Activated CD4-positive, alpha-beta T cell treated with anti-CD3 and anti-CD28 coated beads for 48 hours (primary cell): Measurements from ENCODE around the gene FNBP1.
A peak's percentile ranks its signal among the peaks of the same experiment; 100 is the strongest.
"Not testable (repeated sequence)": the region's sequence is repeated elsewhere in the genome, so short reads cannot be mapped to it uniquely, and the experiment has no call there.

Experiments
- DNase-seq: peaks from one replicate; pipeline ENCODE4 v3.0.0-alpha.2; 2020

The FNBP1 gene

DNA sequence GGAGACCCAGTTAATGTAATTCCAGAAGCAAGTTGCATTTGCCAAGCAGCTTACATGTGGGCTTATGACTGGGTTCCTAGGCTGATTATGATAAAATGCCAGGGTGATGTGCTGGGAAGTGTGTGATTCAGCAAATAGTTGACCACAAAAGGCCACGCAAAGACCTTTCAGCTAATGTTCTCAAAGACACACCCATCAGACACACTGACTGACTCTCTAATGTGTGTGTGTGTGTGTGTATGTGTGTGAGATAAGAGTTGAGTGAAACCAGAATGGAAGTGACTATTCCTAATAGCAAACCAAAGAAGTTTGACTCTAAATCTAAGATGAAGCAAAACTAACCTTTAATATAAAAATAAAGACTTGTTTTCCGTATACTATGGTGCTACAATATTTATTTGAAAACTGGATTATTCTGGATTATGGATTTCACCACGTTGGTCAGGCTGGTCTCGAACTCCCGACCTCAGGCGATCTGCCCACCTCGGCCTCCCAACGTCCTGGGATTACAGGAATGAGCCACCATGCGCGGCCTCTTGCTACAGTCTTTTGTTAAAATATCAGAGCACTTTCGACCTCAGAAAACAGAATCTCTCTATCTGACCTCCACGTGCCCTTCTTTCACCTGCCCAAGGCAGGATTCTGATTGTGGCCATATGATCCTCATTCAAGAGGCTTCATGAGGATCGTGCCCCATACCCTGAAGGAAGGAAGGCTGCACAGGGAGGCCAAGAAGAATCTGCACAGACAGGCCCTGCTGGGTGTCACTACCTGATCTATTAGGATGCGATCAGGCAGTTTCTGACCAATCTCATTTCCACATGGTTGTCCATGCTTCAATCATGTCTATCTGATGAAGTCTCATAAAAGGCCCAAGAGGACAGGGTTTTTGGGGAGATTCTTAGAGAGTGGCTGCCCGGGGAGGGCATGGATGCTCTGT, 132.1 kb downstream of the FNBP1 start:
- no peak for DNase-seq

DNA sequence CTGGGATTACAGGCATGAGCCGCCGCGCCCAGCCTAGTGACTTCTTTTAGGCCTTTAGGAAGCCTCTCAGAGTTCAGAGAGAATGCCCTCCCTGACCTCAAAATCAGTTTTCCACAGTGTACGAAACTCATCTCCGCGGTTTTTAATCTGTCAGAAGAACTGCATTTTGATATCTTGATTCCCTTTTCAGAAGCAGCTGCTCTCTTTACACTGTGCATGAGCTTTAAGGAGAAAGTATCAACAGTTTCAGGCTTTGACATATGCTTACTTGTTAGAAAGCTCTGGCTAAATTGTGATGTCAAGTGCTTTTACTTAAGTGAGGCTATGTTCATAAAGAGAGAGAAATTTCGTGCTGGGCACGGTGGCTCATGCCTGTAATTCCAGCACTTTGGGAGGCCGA, 133.1 kb downstream of the FNBP1 start:
- DNase-seq, result no peak

DNA sequence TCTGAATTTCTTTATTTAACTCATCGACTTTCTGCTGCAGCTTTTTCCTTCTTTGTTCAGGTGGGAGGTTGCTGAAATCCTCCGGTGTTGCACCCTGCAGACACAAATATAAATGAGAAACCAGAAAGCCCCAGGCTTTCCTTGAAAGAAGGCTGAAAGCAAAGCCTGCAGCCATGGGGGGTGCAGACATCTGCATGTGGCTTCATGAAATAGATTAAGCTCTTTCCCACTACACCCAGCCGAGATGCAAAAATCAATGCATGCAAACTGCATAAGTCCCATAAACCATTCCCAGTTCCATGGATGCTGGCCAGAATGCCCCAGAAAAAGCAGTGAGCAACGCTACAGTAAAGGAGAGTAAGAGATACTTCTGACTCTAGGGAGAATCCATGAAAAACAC, 134.1 kb downstream of the FNBP1 start:
- no peak for DNase-seq

DNA sequence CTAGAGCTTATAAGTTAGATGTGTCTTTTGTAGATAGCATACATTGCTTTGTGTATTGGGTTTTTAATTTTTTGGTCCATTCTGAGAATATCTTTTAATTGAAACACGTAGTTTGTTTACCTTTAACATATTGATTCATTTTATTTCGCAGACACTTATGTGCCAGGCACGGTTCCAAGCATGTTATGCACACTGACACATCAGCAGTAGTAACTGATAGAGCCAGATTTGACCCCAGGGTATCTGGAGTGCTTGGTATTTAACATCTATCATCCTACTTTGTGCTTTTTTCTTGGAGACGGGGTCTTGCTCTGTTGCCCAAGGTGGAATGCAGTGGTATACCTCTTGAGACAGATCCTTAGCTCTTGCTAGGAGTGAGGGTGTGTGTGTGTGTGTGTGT, 135.8 kb downstream of the FNBP1 start:
- DNase-seq, result no peak

DNA sequence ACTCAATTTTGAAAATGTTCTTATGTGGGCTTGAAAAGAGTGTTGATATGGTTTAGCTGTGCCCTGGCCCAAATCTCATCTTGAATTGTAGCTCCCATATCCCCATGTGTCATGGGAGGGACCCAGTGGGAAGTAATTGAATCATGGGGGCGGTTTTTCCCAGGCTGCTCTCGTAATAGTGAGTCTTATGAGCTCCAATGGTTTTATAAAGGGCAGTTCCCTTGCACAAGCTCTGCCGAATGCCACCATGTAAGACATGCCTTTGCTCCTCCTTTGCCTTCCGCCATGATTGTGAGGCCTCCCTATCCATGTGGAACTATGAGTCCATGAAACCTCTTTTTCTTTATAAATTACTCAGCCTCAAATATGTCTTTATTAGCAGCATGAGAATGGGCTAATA, 136.7 kb downstream of the FNBP1 start:
- DNase-seq, result no peak

DNA sequence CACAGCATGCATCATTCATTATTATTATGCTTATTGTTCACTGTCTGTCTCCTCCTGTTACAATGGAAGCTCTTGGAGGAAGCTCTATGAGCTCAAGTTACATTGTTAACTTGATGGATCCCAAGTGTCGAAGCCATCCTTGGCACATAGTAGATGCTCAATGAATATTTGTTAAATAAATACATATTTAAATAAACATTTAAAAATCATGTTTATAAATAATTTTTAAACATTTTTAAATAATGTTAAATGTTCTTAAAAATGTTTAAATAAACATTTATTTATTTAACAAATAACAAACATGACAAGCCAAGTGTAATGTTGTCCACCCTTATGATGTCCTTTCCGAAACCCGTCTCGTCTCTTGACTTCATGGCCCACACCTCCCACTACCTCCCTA, 138.3 kb downstream of the FNBP1 start:
- no peak for DNase-seq

DNA sequence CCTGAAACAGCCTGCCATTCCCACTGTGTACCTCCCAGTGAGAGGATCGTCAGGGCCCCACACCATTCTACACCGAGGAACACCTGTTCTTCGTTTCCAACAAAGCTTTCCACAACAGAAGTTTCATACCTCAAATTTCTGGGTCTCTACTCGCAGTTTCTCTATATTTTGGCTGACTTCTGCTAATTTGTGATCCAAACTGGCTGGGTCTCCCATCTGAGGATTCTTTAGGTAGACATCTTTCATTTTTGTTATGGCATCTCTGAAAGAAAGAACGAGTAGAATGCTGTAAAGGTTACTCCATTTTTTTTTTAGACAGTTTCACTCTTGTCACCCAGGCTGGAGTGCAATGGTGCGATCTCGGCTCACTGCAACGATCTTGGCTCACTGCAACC, 140.3 kb downstream of the FNBP1 start:
- DNase-seq, result no peak

DNA sequence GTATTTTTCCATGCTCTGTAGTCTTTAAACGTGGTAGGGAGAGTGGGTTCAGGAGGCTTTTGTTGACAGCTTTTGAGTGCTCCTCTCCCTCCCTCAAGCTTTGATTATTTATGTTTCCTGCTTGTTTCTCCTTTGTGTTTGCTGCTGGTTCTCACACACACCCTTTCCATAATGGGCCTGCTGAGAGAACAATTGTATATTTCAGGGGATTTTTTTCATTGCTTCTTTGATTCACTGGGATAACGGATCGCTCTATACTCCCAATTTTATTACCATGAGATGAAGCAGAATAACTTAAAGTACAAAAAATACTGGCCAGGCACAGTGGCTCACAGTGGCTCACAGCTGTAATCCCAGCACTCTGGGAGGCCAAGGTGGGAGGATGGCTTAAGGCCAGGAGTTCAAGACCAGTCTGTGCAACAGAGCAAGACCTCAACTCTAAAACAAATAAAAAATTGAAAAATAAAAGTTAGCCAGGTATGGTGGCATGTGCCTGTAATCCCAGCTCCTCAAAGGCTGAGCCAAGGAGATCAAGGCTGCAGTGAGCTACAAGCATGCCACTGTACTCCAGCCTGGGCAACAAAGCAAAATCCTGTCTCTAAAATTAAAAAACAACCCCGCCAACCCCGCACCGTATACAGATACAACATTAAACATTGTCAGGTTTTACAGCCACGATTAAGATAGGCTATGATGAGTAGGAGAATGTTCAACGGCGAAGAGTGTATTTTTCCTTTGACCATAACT, 140.8 kb downstream of the FNBP1 start:
- no peak for DNase-seq

DNA sequence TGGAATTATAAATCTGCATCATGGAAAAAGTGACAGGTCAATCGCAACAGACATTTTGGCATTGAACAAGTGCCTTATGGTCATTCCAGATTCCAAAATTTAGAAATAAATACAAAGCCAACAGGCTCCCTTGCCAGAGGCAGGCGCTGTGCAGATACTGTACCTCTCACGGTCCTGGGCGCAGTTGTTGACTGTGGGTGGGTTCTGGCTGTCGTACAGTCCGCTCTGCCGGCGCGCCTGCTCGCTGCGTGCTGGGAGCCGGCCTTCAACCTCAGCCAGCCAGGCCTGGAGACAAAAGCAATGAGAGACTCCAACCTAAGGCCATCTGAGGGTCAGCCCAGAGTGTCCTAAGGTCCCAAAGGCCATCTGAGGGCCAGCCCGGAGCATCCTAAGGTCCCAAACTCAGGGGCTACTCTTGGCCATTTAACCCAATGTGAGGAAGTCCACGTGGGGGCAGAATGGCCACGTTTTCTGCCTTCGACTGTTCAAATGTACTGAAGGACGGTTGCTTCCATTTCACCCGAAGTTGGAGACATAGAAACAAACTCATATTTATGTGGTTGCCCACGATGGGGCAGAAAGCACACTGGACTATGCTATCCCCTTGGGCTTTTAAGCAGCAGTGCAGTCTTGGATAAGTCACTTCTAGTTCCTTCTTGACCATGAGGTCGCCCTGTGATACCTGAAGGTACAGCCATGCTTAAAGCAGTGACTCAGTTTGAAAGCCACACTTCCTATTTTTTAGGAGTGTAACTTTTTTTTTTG, 142.5 kb downstream of the FNBP1 start:
- DNase-seq, result no peak

DNA sequence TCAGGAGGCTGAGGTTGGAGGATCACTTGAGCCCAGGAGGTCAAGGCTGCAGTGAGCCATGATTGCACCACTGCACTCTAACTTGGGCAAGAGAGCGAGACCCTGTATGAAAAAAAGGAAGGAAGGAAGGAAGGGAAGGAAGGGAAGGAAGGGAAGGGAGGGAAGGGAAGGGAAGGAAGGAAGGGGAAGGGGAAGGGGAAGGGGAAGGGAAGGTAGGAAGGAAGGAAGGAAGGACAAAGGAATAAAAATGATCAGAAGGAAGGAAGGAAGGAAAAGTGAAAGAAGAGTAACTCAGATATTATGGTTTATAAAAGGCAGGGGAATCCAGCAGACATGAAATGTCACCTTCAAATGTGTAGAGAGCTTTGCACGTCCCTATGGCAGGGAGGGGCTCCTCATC, 143.4 kb downstream of the FNBP1 start:
- DNase-seq, result no peak

DNA sequence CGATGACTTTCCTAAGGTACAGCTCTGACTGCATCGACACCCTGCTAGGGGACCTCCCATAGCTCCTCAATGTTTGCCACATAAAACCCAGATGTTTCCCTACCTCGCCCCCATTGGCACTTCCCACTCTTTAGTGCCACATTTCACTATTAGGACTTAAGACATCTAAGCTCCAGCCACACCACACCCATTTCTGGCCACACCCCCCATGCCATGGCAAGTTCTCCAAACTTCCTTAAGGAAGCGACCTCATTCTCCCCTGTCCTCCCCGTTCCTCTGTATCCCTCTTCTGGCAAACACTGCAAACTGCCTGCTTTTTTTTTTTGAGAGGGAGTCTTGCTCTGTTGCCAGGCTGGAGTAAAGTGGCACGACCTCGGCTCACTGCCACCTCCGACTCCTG, 144.8 kb downstream of the FNBP1 start:
- no peak for DNase-seq

DNA sequence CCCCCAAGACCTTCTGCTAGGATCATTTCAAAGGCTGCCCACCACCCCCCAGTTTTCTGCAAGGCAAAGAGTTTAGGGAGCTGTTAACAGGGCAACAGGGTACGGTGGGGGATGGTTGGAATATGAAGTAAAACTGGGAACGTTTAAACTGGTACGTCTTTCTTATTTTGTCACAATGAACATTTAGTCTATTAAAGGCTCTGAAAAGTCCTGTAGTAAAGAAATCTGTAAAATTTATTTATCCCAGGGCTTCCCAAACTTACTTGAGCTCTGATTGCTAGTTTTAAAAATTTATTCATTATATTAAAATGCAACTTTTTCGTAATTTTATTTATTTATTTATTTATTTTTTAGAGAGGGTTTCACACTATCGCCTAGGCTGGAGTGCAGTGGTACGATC, 145.7 kb downstream of the FNBP1 start:
- DNase-seq, result no peak

DNA sequence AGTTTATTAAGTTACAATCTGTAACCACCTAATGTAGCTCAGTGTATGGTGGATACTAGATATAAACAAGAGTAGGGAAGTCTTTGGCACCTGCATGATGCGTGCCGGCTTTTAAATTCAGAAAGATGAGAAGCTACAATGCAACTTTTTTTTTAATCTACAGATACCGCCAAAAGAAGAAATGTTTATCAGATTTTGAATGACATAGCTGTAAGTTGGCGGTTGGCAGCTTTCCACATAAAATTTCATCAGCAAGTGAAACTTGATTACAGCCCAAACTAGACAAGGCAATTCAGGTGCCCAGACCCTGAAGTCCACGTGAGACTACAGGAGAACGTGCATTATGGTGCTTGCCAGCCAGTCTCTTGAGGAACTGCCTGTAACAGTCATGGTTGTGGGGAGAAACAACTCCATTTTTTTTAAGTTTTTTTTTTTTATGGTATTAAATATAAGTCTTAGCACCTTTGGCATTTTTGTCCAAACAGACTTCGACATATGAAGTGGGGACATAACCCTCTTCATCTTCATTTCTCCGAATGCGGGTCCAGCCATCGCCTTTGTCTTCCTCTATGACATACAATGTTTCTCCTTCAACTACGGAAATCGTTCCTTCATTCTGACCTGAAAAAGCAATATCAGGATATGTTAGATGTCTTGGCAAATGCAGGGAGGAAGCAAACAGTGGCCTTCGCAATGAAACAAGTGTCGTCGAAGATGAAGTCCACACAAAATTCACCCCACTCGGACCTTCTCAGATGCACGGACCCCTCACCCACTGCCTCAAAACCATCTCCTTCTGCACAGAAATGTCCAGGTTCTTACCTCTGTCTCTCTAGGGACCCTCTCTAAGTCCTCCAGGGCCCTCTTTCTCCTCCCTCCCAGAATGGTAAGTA, 147.4 kb downstream of the FNBP1 start:
- DNase-seq, result peak; percentile 58

DNA sequence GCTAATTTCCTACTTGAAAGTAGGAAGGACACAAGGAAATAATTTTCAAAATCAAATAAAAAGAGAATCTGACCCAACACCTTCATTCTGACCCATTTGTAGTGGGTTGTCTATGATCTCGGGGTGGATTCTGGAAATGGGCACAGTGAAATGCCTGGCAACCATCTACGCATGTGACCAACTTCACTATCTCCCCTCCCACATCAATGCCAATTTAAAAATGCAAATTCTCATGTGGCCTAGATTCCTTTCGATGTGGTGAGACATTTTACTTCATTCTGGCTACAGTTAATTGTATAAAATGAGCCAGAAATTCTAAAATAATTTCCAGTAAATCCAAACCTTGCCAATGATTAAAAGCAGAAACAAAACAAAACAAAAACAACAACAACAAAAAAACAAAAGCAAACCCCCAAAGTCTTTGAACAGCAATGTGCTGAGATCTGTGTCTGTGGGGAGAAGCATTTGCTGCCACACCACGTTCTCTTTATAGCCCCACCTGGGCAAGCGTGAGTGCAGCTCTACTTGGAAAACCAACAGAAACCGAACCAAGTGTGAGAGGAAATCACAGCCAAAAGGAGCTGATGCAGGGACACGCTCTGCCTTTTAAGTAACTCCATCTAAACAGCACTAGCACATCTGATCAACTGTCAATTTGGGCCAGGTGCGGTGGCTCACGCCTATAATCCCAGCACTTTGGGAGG, 148.7 kb downstream of the FNBP1 start:
- DNase-seq, result peak; percentile 36

DNA sequence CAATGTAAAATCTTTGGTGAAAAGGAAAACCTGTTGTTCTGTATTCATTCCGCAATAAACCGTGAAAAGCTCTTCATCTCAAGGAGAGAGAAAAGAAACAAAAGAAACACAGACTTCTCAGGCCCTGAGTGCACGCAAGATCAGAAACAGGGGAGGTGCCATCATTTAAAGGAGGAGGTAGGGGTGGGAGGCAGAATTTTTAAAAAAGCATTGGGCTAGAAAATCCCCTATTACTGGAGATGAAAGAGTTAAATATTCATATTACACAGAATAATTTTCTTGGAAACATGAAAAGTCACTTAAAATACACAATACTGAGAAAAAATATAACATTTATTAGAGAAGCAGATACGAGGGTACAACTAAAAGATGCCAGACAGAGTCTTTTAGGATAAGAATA, 151.4 kb downstream of the FNBP1 start:
- DNase-seq, result no peak

DNA sequence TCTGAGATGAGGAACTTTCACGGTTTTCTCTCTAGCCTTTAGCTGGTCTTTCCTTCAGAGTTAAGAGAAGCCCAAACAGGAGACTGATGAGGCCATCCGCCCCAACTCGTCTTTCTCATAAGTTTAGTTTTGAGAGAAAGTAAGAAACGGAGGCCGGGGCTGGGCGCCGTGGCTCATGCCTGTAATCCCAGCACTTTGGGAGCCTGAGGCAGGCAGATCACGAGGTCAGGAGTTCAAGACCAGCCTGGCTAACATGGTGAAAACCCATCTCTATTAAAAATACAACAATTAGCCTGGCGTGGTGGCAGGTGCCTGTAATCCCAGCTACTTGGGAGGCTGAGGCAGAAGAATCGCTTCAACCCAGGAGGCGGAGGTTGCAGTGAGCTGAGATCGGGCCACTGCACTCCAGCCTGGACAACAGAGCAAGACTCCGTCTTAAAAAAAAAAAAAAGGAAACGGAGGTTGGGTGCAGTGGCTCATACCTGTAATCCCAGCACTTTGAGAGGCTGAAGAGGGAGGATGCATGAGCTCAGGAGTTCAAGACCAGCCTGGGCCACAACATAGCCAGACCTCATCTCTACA, 152.2 kb downstream of the FNBP1 start:
- DNase-seq, result not testable (repeated sequence)

DNA sequence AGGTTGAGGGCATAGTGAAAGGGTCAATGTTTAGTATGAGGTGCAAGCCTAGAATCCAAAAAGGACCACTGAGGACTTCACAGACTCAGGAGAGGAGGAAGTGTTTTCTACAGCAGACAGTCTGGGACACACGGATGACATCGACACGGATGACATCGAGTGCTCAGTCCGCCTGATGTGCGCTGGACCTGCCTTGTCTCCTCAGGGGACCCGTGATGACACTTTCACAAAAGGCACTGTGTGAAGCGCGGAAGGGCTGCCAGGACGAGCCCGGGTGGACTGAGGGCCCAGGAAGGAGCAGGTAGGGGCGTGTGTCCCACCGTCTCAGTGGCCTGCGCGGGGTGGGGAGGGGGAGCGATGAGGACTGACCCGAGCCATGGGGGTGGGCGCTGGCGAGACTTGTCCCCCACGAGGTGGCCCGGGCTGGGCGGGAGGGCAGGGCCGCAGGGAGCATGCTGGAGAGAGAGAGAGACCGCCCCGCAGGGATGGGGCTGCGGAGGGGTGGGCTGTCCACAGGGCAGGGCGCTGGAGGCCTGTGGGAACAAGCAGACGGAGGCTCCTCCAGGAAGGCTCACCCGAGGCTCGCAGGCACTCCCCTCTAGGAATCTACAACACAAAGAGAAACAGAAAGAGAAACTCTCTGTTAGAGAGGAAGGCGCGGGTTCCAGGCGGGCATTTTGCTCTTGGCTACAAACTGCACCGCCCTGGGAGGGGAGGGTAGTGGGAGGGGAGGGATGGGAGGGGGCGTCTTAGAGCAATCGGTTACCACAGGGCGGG, 152.9 kb downstream of the FNBP1 start:
- peak; percentile 88 for DNase-seq

DNA sequence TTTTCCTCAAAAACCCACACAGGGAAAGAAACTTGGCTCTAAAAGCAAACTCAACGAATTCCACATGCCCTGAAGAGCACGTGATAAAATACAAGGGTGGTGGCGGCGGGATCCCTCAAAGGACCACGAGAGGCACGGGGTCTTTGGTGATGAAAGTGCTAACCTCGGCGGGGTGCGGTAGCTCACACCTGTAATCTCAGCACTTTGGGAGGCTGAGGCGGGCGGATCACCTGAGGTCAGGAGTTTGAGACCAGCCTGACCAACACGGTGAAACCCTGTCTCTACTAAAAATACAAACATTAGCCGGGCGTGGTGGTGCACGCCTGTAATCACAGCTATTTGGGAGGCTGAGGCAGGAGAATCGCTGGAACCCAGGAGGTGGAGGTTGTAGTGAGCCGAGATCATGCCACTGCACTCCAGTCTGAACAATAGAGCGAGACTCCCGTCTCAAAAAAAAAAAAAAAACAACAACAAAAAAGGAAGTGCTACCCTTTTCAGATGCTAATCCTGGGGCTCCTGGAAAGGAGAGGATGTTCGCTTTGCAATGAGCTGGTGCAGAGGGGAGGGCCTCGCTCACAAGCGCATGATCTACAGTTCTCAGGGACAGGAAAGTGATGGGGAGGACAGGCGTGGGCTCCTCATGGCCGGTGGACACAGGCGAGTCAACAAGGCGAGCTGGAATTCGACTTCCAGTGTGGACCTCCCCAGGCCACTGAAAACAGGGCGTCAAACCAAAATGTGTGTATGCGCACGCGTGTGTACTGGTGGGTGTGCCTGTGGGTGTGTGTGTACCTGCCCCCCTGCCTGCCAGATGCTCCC, 153.7 kb downstream of the FNBP1 start:
- peak; percentile 52 for DNase-seq

DNA sequence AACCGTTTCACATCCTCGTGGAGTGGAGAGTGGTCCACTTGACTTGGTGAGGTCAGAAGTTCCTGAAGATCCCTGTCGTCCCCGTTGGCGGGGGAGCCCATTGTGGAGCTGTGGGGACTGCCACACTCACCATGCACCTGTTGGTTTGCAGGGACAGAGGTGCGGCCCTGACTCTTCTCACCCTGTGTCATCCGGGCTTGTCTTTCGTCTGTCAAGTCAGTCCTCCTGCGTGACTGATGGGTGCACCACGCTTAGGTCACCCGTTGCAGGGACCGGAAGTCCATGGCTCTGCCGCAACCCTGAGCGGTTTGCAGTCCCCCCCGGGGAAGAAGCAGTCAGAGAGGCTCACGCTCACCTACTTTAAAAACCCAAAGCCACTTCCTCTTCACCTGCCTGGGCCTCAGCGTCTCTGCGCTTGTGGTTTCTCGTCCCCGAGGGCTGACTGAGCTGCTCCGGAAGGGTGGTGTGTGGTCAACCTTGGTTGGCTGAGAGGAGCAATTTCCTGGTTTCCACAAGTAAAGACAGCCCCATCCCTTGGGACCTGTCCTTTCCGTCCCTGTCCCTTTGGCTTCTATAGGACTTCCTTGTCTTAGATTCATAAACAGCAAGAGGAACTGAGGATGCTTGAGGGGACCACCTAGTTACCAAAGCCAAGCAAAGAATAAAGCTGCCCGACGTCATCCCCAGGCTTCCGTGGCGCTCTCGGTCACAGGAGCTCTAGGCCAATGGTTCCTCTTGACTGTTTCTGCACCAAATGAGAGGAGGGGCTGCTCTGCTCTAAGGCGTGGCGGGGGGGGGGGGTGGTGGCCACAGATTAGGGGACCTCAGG, 154.5 kb downstream of the FNBP1 start:
- peak; percentile 95 for DNase-seq
